Ovary (tissue), 3 donors: ENCODE measurements around the gene CDKAL1.

Experiments
- CTCF ChIP-seq, 3 donors: fragments of 450-650 bp in 2 of 3; fragments of 200-600 bp in 1 of 3; IDR thresholded peaks; one replicate each; pipeline versions ENCODE4 v1.5.1 to v1.8.0; 2016 to 2022; ENCODE audit warnings: antibody characterized with exemption in 3 of 3, mild to moderate bottlenecking in 1 of 3
- POLR2A ChIP-seq: fragments of 450-650 bp; IDR thresholded peaks from one replicate; pipeline ENCODE4 v1.6.1; 2017; ENCODE audit warnings: antibody characterized with exemption, mild to moderate bottlenecking, moderate library complexity
- donor health status: DM: no; HTN: no; CAD: no.

GRCh38 chr6:21140966-21141365, 606.7 kb downstream of the CDKAL1 start:
- TF ChIP-seq CTCF (IDR thresholded peaks at IDR 0.05) (no peak), POLR2A (no peak)
